Nephron progenitor cell (in vitro differentiated cells): Measurements from ENCODE around the gene COMMD3.

Experiments used
- DNase-seq: peaks from one replicate; pipeline ENCODE4 v3.0.0; 2021
- H3K27ac Mint-ChIP-seq: 2 replicates; pipeline ENCODE4 v1.8.0; 2021; ENCODE audit warnings: mild to moderate bottlenecking, moderate library complexity, mixed read lengths
- H3K27me3 Mint-ChIP-seq: 2 replicates; pipeline ENCODE4 v1.8.0; 2021; ENCODE audit warnings: mild to moderate bottlenecking, low read depth, mixed read lengths; ENCODE audit not compliant: poor library complexity
- H3K36me3 Mint-ChIP-seq: 2 replicates; pipeline ENCODE4 v1.8.0; 2021; ENCODE audit warnings: low read depth, mixed read lengths
- H3K4me1 Mint-ChIP-seq: 2 replicates; pipeline ENCODE4 v1.8.0; 2021; ENCODE audit warnings: mixed read lengths
- H3K4me3 Mint-ChIP-seq: 2 replicates; pipeline ENCODE4 v1.8.0; 2021; ENCODE audit warnings: mild to moderate bottlenecking, moderate library complexity, mixed read lengths
- H3K9me3 Mint-ChIP-seq: 2 replicates; pipeline ENCODE4 v1.8.0; 2021; ENCODE audit warnings: mild to moderate bottlenecking, moderate library complexity, mixed read lengths
- CTCF ChIP-seq: fragments of 200-600 bp; sonication (generic); IDR thresholded peaks from 2 replicates; pipeline ENCODE4 v1.5.0; 2021; ENCODE audit warnings: antibody characterized with exemption

The COMMD3 gene

GRCh38 chr10:22320591-22321155 lies 4.5 kb downstream of the COMMD3 start, which contains the start of gene BMI1:
BMI1 (plus strand) TSS chr10:22321099; CDS start chr10:22326450, 5,351 bp downstream.
- Mint-ChIP-seq H3K9me3 (no peaks in the 10 kb centered on the region), H3K4me1 (peaks cover 69% of the 10 kb centered on the region), H3K27me3 (peaks cover 67% of the 10 kb centered on the region), H3K4me3 (peak within 1 kb of the TSS; percentile 94), H3K36me3 (no peaks in the 10 kb centered on the region), H3K27ac (no peak within 1 kb of the TSS)
- peak; percentile 81 for DNase-seq
- TF ChIP-seq CTCF, result no peak

GRCh38 chr10:22321156-22321923 lies 5.2 kb downstream of the COMMD3 start:
- peaks cover 67% of the 10 kb centered on the region for H3K27me3 Mint-ChIP-seq
- H3K4me1 Mint-ChIP-seq, result peaks cover 73% of the 10 kb centered on the region
- no peak for TF ChIP-seq CTCF
- no peaks in the 10 kb centered on the region for H3K9me3 Mint-ChIP-seq
- H3K4me3 Mint-ChIP-seq, result peak overlapping the region; percentile 83
- DNase-seq, result peak; percentile 71
- H3K27ac Mint-ChIP-seq, result no peak overlapping the region
- H3K36me3 Mint-ChIP-seq, result peaks cover 3% of the 10 kb centered on the region

GRCh38 chr10:22321924-22322640 lies 5.9 kb downstream of the COMMD3 start:
- H3K27ac Mint-ChIP-seq, result no peak overlapping the region
- DNase-seq, result peak; percentile 47
- no peaks in the 10 kb centered on the region for H3K9me3 Mint-ChIP-seq
- TF ChIP-seq CTCF, result no peak
- H3K4me1 Mint-ChIP-seq, result peaks cover 73% of the 10 kb centered on the region
- peaks cover 67% of the 10 kb centered on the region for H3K27me3 Mint-ChIP-seq
- peak overlapping the region; percentile 94 for H3K4me3 Mint-ChIP-seq
- H3K36me3 Mint-ChIP-seq, result peaks cover 10% of the 10 kb centered on the region

- no peak for DNase-seq
- Mint-ChIP-seq H3K27me3 (peaks cover 65% of the 10 kb centered on the region), H3K4me3 (peak overlapping the region; percentile 94), H3K4me1 (peaks cover 67% of the 10 kb centered on the region), H3K36me3 (peaks cover 17% of the 10 kb centered on the region), H3K9me3 (no peaks in the 10 kb centered on the region), H3K27ac (no peak overlapping the region)
- no peak for TF ChIP-seq CTCF
Observed at GRCh38 chr10:22322641-22323160, 6.5 kb downstream of the COMMD3 start.

- H3K4me3 Mint-ChIP-seq, result peak overlapping the region; percentile 94
- H3K27me3 Mint-ChIP-seq, result peaks cover 57% of the 10 kb centered on the region
- TF ChIP-seq CTCF, result no peak
- peaks cover 57% of the 10 kb centered on the region for H3K4me1 Mint-ChIP-seq
- H3K27ac Mint-ChIP-seq, result no peak overlapping the region
- H3K9me3 Mint-ChIP-seq, result no peaks in the 10 kb centered on the region
- DNase-seq, result no peak
- peaks cover 20% of the 10 kb centered on the region for H3K36me3 Mint-ChIP-seq
Observed at GRCh38 chr10:22323538-22324305, 7.5 kb downstream of the COMMD3 start.
